Kidney epithelial cell (primary cell): ENCODE data around the gene MOB1A. TPM values are rescaled to one million over a fixed set of nuclear protein-coding genes. Genes with fewer than 3 reads are reported as not detected.

Experiments used
- DNase-seq: peaks from one replicate; pipeline ENCODE4 v3.0.0-alpha.2; 2010; ENCODE audit warnings: low read depth
- H3K27me3 ChIP-seq: 2 replicates; pipeline ENCODE4 v1.6.0; 2011; ENCODE audit warnings: low read length; ENCODE audit not compliant: control insufficient read depth, insufficient read depth
- H3K36me3 ChIP-seq: 2 replicates; pipeline ENCODE4 v1.5.1; 2011; ENCODE audit warnings: low read length; ENCODE audit not compliant: control insufficient read depth, insufficient read depth
- H3K4me3 ChIP-seq: 2 replicates; pipeline ENCODE4 v1.5.1; 2011; ENCODE audit warnings: low read depth, mild to moderate bottlenecking, control low read depth, low read length
- CTCF ChIP-seq: IDR thresholded peaks from 2 replicates; pipeline ENCODE4 v1.5.1; 2011; ENCODE audit warnings: mild to moderate bottlenecking, moderate library complexity, low read length, control low read depth, inconsistent platforms; ENCODE audit not compliant: insufficient read depth, poor library complexity, severe bottlenecking
- total RNA-seq: library from RNA; depleted of rRNA; stranded (reverse); fragments of >200 nt; gene quantifications from 2 replicates; pipeline ENCODE4 v1.2.3, GENCODE V29; 2015

Gene MOB1A
- total RNA-seq, 1 donor from 2014 or later: 120 TPM

GRCh38 chr2:74201196-74201595 lies 22.5 kb upstream of the MOB1A start:
- no peak for TF ChIP-seq CTCF

GRCh38 chr2:74199871-74200305 lies 21.2 kb upstream of the MOB1A start:
- TF ChIP-seq CTCF: no peak
- DNase-seq: no peak
- H3K27me3 ChIP-seq: no peaks in the 10 kb centered on the region
- H3K4me3 ChIP-seq: peak overlapping the region; percentile 96
- no peaks in the 10 kb centered on the region for H3K36me3 ChIP-seq

More at GRCh38 chr2:74201196-74201595, 22.5 kb upstream of the MOB1A start:
- Histone ChIP-seq H3K27me3 (no peaks in the 10 kb centered on the region), H3K4me3 (no peak overlapping the region), H3K36me3 (no peaks in the 10 kb centered on the region)
- no peak for DNase-seq

- Histone ChIP-seq H3K27me3 (no peaks in the 10 kb centered on the region), H3K36me3 (no peaks in the 10 kb centered on the region), H3K4me3 (peak overlapping the region; percentile 96)
- DNase-seq: no peak
- TF ChIP-seq CTCF: no peak
Observed at GRCh38 chr2:74199275-74199701, 20.6 kb upstream of the MOB1A start.

GRCh38 chr2:74198461-74199274 lies 20.0 kb upstream of the MOB1A start, which contains the start of gene MTHFD2:
MTHFD2 (plus strand) TSS chr2:74198615; CDS start chr2:74198642, 27 bp downstream.
- TF ChIP-seq CTCF: peak; percentile 89
- Histone ChIP-seq H3K4me3 (peak within 1 kb of the TSS; percentile 96), H3K36me3 (no peaks in the 10 kb centered on the region), H3K27me3 (no peaks in the 10 kb centered on the region)
- DNase-seq: no peak

GRCh38 chr2:74198023-74198460 lies 19.4 kb upstream of the MOB1A start:
- DNase-seq: peak; percentile 97
- H3K27me3 ChIP-seq: no peaks in the 10 kb centered on the region
- no peaks in the 10 kb centered on the region for H3K36me3 ChIP-seq
- H3K4me3 ChIP-seq: peak overlapping the region; percentile 33
- no peak for TF ChIP-seq CTCF

- Histone ChIP-seq H3K4me3 (no peak overlapping the region), H3K36me3 (no peaks in the 10 kb centered on the region), H3K27me3 (no peaks in the 10 kb centered on the region)
- no peak for DNase-seq
- no peak for TF ChIP-seq CTCF
Observed at GRCh38 chr2:74197049-74197448, 18.4 kb upstream of the MOB1A start.
